GM21576 (cell line): ENCODE results near the gene TPM4.
"Not testable (repeated sequence)": the region's sequence is repeated elsewhere in the genome, so short reads cannot be mapped to it uniquely, and the experiment has no call there.

ENCODE experiments used
- ATAC-seq: cut with Tn5 transposase; IDR thresholded peaks from one replicate; pipeline ENCODE4 v1.9.1; 2021; ENCODE audit warnings: mild to moderate bottlenecking, moderate library complexity; ENCODE audit not compliant: unreplicated experiment

TPM4 gene

DNA sequence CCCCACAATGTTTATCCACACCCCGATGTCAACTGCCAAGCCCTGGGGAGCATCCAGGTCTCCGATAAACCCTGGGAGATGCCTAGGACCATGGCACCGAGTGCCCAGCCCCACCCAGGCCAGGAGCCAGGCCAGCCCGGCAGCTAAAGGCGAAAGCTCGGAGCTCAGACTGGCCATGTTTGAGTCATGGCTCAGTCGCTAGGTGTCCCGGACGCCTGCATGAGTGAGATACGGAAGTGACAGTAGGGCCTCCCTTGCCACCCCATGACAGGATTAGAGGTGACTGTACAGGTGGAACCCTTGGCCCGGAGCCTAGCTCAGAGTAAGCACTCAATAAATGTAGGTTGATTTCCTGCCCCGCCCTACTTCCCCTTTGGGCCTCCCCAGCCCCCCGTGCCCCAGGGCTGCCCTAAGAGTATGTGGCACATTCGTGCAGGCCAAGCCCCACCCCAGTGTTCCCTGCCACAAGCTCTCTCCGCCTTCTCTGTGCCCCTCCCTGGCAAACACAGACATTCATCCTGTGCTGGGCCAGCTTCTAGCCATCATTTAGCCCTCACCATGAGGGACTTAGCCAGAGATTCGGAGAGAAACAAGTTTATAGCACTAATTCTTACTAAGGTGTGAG lies 5.8 kb upstream of the TPM4 start:
- ATAC-seq: no peak

DNA sequence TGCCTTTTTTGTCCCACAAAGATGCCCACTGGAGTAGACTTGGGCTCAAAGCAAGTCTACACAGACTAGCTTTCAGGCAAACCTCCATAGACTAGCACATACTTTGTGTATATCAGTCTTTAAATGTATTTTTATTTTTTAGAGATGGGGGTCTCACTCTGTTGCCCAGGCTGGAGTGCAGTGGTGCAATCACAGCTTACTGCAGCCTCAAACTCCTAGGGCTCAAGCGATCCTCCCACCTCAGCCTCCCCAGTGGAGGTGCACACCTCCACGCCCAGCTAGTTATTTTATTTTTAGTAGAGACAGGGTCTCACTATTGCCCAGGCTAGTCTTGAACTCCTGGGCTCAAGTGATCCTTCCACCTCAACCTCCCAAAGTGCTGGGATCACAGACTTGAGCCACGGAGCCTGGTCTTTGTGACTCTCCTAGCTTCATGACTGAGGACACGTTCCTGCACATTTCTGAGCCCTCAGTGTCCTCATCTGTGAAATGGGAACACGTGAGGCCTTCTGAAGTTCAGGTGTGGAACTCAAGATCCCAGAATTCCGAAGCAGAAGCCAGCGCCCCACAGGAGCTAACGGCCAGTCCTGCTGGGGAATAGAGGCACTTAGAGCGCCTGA lies 5.1 kb upstream of the TPM4 start:
- no peak for ATAC-seq

DNA sequence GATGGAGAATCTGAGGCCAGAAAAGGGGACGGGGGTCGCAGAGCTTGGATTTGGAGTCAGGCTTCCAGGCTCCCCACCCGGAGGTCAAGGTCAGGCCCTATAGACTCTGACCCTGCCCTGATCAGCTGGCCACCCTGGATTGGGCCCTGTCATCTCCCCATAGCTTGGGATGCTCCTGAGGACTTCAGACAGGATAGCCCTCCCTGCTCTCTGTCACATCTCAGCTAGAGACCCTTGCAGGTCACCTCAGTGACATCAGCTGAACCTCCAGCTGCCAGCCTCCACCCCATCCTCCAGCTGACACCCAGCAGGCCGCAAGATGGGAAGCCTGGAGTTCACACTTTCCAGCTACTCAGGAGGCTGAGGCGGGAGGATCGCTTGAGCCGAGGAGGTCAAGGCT lies 2.8 kb upstream of the TPM4 start:
- ATAC-seq: no peak

DNA sequence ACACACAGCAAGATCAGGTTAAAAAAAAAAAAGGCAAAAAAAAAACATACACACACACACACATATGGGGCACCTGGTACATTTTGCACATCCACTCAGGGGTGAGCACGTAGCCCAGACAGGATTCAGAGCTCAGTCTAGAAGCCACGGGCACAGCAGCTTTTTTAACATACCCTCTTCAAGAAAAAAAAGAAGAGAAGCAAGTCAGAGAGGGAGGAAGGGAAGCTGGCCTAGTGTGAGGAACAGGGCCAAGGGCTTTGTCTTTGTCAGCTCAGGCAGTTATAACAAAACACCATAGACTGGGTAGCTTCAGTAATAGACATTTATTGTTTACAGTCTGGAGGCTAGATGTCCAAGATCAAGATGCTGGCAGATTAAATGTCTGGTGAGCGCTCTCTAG lies 2.3 kb upstream of the TPM4 start:
- ATAC-seq: no peak

DNA sequence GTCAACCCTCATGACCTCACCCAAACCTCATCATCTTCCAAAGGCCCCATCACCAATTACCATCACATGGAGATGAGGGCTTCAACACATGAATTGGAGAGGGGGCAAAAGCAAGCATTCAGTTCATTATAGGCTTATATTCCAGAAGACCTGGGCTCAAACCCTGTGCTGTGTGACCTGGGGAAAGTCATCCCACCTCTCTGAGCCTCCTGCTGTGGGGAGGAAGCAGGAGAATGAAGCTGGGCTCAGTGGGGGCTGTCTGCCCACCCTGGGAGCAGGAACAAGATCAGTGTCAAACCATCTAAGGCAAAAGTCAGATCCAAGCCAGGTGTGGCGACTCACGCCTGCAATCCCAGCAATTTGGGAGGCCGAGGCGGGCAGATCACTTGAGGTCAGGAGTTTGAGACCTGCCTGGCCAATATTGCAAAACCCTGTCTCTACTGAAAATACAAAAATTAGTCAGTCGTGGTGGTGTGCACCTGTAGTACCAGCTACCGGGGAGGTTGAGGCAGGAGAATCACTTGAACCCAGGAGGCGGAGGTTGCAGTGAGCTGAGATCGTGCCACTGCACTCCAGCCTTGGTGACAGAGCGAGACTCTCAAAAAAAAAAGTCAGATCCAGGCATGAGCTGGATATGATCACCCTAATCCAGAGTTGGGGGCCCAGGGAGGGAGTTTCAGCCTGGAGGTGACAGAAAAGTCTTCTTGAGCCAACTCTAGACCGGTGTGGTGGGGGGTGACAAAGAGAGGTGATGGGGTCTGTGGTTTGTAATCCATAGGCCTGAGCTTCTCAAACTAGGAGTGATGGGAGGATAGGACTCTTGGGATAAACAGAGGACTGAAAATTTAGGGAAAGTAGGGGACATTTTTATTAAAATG lies 1.6 kb upstream of the TPM4 start:
- ATAC-seq: no peak

DNA sequence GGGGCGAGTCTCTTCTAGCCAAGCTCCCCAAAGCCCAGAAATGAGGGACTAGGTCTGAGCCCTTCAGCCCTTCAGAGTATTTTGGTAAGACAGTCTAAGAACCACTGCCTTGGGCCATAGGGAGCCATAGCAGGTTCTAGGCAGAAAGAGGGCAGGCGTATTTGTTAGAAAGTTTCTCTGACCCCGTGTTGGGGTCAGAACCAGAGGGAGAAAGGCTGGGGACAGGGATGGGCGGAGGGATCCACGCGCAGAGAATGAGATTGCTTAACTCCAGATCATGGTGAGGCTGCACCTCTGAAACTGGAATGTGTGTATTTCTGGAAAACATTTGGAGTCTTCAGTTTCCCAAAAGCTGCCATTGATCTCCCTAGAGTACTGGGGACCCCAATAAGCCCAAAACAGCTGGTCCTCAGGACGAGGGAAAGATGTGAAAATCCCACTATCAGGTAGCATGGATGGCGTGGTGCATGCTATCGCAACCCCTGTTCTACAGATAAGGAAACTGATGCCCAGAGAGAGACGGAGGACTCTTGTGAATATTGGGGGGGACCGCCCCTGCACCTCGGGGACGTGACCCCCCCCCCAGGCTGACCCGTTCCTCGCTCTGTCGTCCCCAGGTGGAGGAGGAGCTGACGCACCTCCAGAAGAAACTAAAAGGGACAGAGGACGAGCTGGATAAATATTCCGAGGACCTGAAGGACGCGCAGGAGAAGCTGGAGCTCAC lies 703 bp upstream of the TPM4 start:
- no peak for ATAC-seq

DNA sequence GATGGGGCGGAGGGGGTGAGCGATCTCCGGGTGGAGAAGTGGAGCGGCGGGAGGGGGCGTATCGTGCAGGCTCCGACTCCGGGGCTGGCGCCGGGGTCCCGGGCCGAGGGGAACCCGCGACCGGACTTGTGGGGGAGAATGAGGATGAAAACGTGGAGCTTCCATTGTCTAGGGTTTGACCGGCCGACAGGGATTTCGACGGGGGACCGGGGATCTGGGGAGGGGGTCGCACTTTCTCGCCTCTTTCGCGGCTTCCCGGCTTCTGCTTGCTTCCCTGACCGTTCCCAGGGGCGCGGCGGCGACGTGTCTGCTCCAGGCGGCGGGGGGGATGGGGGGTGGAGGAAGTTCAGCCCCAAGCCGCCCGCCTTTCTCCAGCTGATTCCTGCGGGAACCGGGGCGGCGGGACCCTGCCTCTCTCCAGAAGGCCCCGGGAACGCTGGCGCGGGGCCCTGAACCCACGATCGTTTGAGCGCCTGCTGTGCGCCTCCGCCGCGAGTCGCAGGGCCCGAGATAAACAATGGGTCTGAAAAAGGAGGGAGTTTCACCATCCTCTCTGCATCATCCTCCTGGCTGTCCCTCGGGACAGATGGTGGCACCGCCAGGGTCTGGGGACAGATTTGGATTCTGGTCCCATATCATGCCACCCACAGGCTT lies 790 bp downstream of the TPM4 start:
- no peak for ATAC-seq

- ATAC-seq: no peak
Measured at GRCh38 chr19:16077984-16078758, 1.9 kb downstream of the TPM4 start.

GRCh38 chr19:16078759-16079707 lies 2.7 kb downstream of the TPM4 start:
- peak; percentile 40 for ATAC-seq

DNA sequence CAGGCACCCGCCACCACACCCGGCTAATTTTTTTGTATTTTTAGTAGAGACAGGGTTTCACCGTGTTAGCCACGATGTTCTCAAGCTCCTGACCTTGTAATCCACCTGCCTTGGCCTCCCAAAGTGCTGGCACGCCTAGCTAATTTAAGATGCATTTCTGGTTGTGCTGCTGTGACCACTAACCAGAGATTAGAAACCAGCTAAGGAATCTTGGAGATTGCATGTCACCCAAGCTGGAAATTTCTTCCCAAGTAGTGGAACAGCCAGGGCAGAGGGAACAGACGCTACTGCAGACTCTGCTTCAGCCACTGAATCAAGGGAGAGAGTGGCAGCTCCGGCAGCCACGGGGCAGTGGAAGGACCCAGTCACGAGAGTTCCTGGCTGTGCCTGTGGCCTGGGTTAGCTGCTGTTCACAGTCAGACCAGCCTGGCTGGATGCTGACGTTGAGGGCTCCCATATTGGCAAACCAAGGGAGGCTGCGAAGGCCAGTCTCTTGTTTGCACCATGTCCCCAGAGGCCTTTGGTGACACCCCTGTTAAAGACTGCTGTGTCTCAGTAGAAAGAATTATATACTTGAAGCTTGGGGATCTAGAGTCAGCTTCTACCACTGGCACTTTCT lies 7.9 kb downstream of the TPM4 start:
- ATAC-seq: no peak

DNA sequence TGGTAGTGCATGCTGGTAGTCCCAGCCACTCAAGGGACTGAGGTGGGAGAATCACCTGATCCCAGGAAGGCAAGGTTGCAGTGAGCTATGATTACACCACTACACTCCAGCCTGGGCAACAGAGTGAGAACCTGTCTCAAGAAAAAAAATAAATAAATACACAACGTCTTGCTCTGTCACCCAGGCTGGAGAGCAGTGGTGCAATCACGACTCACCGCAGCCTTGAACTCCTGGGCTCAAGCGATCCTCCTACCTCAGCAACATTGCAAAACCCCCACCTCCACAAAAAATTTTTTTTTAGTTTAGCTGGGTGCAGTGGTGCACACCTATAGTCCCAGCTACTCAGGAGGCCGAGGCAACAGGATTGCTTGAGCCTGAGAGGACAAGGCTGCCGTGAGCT lies 8.8 kb downstream of the TPM4 start:
- ATAC-seq: no peak

DNA sequence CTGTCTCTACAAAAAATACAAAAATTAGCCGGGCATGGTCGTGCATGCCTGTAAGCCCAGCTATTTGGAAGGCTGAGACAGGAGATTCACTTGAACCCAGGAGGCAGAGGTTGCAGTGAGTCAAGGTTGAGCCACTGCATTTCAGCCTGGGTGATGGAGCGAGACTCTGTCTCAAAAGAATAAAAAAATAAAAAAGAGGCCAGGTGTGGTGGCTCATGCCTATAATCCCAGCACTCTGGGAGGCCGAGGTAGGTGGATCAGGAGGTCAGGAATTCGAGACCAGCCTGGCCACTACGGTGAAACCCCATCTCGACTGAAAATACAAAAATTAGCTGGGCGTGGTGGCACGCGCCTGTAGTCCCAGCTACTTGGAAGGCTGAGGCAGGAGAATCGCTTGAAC lies 11.1 kb downstream of the TPM4 start:
- ATAC-seq: not testable (repeated sequence)

DNA sequence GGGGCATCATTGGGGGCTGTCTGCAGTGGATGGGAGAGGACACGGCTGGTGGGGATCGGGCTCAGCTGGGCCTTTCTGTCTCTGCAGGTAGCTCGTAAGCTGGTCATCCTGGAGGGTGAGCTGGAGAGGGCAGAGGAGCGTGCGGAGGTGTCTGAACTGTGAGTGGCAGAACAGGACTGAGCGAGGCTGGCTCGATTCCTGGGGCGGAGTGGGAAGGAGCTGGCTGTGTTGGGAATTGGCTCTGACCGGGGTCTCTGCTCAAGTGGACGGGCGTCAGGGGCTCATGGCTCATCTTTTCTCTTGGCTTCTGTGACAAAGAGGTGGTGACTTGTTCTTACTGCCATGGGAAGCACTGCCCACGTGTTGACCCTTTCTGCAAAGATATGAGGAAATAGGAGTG lies 11.6 kb downstream of the TPM4 start:
- no peak for ATAC-seq

GRCh38 chr19:16088351-16089009 lies 12.2 kb downstream of the TPM4 start:
- no peak for ATAC-seq

DNA sequence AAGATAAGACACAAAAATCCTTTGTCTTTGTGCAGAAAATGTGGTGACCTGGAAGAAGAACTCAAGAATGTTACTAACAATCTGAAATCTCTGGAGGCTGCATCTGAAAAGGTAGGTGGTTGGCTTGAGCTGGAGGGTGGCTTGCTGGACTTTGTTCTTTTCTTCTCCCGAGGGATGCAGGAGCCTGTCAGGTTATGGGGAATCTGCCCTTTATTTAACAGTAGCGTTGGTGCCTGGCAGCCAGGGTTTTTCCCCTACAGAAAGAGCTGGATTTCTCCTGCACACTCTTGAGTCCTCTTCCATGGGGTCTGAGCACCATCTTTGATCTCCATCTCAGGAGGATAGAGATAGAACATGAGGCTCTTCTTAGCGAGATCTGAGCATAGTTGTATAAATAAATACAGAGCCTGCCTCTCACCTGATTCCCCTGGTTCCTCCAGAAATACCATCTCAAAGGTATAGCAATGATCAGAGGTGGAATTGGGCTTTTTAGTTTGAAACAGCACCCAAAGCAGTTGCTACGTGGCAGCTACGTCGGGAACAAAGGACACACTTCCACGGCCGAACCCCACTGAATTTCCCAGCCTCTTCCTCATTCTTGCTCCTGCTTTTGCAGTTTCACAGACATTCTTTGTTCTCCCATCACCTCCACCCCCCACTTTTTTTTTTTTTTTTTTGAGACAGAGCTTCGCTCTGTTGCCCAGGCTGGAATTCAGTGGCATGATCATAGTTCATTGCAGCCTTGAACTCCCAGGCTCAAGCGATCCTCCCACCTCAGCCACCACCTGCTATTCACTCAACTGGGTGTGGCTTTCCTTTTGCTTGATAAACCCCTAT lies 12.9 kb downstream of the TPM4 start:
- ATAC-seq: no peak

DNA sequence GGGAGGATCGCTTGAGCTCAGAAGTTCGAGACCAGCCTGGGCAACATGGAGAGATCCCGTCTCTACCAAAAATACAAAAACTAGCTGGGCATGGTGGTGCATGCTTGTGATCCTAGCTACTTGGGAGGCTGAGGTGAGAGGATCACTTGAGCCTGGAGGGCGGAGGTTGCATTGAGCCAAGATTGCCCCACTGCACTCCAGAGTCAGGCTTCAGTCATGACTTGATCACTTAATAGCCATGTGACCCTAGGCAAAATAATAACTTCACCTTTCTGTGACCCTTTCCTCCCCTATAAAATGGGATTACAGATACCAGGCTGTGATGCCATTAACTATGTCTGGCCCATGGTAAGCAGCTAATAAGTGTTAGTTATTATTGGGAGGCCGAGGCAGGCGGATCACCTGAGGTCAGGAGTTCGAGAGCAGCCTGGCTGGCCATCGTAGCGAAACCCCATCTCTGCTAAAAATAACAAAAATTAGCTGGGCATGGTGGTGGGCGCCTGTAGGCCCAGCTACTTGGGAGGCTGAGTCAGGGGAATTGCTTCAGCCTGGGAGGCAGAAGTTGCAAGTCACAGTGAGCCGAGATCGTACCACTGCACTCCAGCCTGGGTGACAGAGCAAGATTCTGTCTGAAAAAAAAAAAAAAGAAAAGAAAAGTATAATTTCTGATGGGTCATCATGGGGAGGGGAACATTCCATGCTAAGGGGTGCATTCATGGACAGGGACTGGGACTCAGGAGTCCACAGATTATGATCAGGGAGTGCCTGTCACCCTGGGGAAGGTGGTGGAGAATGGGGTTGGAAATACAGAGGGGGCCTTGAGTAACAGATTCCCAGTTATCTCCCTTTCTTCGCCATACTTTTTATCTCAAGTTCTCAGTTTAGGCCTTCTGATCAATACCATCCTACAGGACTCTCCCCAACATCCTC lies 15.5 kb downstream of the TPM4 start:
- ATAC-seq: no peak
